HG03354 (cell line): ENCODE data around the gene PLCB1.
A peak's percentile ranks its signal among the peaks of the same experiment; 100 is the strongest.

Source experiments
- ATAC-seq: cut with Tn5 transposase; IDR thresholded peaks from one replicate; pipeline ENCODE4 v1.9.1; 2021; ENCODE audit warnings: mild to moderate bottlenecking; ENCODE audit not compliant: unreplicated experiment, poor library complexity, severe bottlenecking

The PLCB1 gene

DNA sequence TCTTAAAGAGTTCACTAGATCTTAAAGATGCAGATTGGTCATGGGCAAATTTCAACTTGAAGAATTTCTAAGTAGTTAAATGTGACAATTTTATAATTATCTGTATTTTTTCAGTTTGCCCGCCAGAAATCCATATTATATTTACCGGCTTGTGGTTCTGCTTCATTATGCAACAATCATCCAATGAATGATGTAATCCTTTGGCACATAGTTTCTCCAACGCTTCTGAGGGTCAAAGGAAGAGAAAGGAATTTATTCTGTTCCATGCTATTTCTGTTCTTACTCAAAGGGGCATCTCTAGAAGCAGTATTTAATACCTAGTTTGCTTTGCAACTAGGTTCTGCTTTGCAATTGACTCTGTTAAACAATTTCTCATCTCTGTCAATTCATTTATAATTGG, 577.6 kb downstream of the PLCB1 start:
- no peak for ATAC-seq

DNA sequence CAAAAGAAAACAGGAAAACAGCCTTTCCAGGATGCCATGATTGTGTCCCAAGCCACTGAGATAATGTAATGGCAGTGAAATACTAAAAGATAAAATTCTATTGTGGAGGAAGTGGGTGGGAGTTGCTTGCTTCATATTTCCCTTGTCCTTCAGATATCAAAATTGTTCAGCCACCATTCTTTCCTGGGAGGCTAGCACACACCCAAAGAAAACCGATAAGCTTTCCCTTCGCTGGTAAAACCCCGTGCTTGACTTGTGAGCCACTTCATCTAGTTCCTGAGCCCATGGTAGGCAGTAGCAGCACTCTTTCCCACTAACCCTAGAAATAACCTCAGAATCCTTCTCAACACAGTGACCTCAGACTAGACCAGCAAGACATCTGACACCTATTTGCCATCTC, 579.4 kb downstream of the PLCB1 start:
- no peak for ATAC-seq

DNA sequence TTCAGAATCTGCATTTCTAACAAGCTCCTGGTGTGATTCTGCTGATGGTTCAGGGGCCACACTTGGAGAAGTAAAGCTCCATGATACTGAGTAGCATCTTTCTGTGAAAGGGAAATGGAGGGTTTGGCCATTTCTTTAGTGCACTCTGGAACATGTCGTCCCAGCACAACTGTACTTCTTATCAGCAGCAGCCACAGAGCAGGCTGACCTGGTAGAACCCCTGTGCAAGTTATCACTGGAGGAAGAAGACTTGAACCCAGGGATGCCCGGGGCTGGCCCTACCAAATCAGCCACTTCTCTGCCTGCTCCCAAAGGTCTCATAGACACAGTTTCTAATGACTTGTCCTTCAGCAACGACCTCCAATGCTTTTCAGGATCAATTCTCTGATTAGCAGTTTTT, 582.1 kb downstream of the PLCB1 start:
- no peak for ATAC-seq

DNA sequence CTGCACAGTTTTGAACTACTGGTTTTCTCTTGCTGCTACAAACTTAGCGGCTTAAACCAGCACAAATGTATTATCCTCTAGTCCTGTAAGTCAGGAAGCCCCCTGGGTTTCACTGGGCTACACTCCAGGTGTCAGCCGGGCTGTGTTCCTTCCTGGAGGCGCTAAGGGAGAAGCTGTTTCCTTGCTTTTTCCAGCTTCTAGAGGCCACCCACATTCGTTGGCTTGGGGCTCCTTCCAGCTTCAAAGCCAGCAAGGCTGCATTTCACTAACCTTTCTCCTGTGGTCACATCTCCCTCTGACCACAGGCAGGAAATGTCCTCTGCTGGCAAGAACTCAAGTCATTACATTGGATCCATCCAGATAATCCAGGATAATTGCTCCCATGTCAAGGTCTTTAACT, 586.2 kb downstream of the PLCB1 start:
- no peak for ATAC-seq

DNA sequence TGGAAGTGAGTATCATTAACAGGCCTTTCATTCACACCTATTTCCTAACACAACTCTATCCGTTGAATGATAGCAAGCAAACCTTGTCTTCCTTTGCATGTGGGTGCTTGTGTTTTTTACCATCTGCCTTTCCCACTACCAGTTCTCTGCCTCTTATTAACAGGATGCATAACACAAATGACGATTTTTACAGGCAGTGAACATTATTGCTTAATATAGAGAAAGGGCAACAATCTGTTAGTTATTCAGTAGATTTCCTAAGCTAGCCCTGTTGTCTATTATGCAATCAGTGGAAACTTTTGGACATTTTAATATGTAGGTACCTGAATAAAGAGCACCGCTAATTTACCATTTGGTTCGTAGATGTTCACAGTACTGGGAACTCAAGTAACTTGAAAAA, 588.0 kb downstream of the PLCB1 start:
- no peak for ATAC-seq

- ATAC-seq, result no peak
These were observed 589.0 kb downstream of the PLCB1 start for GRCh38 chr20:8721098-8721497.

- ATAC-seq, result peak; percentile 90
These were observed 590.3 kb downstream of the PLCB1 start for GRCh38 chr20:8722277-8722928.

DNA sequence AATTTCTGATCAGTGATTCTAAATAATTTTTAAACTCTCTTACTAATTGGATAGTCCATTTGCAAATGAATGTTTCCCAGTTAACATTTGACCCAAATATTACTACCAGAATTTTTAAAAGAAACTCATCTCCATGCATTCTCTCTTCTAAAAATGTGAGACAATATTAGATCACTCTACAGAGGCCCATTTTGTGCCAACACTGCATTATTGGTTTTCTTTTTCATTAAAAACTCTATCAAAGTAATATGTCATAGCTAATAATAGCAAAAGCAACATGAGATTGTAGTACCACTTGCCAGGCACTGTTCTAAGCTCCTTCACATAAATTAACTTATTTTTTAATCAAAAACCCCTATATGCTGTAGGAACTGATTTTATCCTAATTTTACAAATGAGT, 591.2 kb downstream of the PLCB1 start:
- no peak for ATAC-seq

GRCh38 chr20:8724884-8725283, 592.8 kb downstream of the PLCB1 start:
- ATAC-seq, result no peak

DNA sequence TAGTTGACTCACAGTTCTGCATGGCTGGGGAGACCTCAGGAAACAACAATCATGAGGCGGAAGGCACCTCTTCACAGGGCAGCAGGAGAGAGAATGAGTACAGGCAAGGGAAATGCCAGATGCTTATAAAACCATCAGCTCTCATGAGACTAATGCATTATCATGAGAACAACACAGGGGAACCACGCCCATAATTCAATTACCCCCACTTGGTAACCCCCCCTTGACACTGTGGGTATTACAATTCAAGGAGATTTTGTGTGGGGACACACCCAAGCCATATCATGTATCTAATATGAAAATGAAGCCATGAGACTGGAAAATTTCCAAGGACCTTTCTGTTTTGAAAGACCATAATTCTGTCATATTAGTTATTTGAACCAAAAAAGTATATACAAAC, 594.4 kb downstream of the PLCB1 start:
- no peak for ATAC-seq

- ATAC-seq, result no peak
These were observed 602.9 kb downstream of the PLCB1 start for GRCh38 chr20:8735014-8735413.

DNA sequence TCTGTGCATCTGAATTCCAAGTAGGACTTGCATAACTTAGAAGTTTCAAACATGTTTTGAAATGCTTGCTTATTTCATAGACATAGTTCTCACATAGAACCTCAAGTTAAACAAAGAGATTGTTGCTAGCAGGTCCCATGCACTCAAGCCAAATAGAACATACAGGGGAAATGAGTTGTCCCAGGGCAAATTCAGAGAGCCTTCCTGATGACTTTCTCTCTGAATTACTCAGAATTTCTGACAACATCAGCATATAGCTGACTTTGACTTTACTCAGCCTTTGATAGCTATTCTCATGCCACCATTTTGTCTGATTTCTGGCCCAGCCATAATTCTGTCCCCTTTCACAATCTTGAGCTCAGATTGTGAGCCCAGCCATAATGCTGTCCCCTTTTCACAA, 603.6 kb downstream of the PLCB1 start:
- ATAC-seq, result no peak

GRCh38 chr20:8740265-8740664, 608.2 kb downstream of the PLCB1 start:
- peak; percentile 81 for ATAC-seq

DNA sequence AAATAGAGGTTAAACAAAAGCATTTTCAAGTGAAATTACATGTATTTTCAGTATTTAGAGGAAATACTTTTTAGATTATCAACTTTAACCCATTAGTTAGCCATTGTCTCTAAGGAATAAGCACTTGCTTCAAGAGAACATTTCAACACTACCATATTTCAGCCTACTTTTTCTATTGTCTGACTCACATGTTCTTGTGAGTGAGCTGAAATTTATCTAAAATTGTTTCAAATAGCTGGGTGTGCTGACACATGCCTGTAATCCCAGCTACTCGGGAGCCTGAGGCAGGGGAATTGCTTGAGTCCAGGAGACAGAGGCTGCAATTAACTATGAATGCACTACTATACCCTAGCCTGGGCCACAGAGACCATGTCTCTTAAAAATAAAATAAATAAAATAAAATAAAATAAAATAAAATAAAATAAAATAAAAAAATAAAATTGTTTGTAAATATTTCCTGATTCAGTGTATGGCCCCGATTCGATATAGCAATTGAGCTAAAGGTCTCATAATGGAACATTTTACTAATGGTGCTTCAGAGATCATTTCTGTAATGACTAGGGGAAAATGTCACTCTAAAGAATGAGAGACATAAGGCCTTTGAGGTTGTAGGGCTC, 612.3 kb downstream of the PLCB1 start:
- ATAC-seq, result no peak

DNA sequence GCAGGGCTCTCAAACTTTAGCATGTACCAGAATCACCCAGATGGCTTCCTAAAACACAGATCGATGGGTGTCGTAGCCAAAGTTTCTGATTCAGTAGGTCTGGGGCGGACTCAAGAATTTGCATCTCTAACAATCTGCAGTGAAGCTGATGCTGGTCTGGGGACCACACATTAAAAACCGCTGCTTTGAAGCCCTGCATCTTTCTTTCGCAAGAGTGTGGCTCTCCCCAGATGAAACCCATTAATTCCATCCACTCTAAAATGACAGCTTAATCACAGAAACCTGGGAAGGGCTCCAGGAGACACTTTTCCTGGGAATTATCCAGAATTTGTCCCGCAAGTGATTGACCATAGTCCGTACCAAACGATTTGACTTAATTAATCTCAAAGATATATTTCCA, 617.0 kb downstream of the PLCB1 start:
- ATAC-seq, result no peak

GRCh38 chr20:8749986-8750385, 617.9 kb downstream of the PLCB1 start:
- ATAC-seq, result no peak

GRCh38 chr20:8755340-8756118, 623.5 kb downstream of the PLCB1 start:
- ATAC-seq, result no peak

- no peak for ATAC-seq
These were observed 624.3 kb downstream of the PLCB1 start for GRCh38 chr20:8756410-8756809.

- no peak for ATAC-seq
These were observed 625.1 kb downstream of the PLCB1 start for GRCh38 chr20:8757146-8757545.

GRCh38 chr20:8764344-8764962, 632.4 kb downstream of the PLCB1 start:
- no peak for ATAC-seq
